ENCODE measurements around the gene OR51T1. TPM values are rescaled to one million over a fixed set of nuclear protein-coding genes. Genes with fewer than 3 reads are reported as not detected.
"Not testable (repeated sequence)": the region's sequence is repeated elsewhere in the genome, so short reads cannot be mapped to it uniquely, and the experiment has no call there.

The OR51T1 gene, protein sequence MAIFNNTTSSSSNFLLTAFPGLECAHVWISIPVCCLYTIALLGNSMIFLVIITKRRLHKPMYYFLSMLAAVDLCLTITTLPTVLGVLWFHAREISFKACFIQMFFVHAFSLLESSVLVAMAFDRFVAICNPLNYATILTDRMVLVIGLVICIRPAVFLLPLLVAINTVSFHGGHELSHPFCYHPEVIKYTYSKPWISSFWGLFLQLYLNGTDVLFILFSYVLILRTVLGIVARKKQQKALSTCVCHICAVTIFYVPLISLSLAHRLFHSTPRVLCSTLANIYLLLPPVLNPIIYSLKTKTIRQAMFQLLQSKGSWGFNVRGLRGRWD
- polyA plus RNA-seq (2011; rRNA removed) (not detected in 2 replicates), polyA minus RNA-seq (2011; rRNA and poly(A)+ RNA removed) (0.61 TPM in 1 of 2 replicates, not detected in the other)

- DNase-seq (ENCODE audit: low read depth, low spot score): no peak
- Histone ChIP-seq H3K4me3 (ENCODE audit: low read depth, low read length) (no peak within 1 kb of the TSS), H3K9me3 (ENCODE audit: control insufficient read depth, insufficient read depth, low read length) (no peaks in the 10 kb centered on the region), H3K27ac (ENCODE audit: low read depth, low read length) (no peak within 1 kb of the TSS), H3K27me3 (ENCODE audit: control insufficient read depth, insufficient read depth, low read length) (no peaks in the 10 kb centered on the region)
- ChIA-PET CTCF (interaction anchor here (0.9 kb wide), 1 partner anchor 245 kb away, joined by 3 read pairs; the partner anchor contains the start of gene OR51D1), POLR2A (interaction anchor here (0.5 kb wide), 1 partner anchor 1761 kb away, joined by 3 read pairs; no protein-coding TSS in a partner anchor)
- TF ChIP-seq CTCF (IDR thresholded peaks at IDR 0.05; ENCODE audit: low read depth, low read length): no peak
Observed at GRCh38 chr11:4881860-4882500, at the start of gene OR51T1. Gene OR51T1 (plus strand): TSS chr11:4881900. CDS start chr11:4881900, 0 bp downstream.

- ChIA-PET POLR2A (no interaction called here), CTCF (no interaction called here)
Observed at GRCh38 chr11:4839851-4840549, 41.7 kb upstream of the OR51T1 start.

DNA sequence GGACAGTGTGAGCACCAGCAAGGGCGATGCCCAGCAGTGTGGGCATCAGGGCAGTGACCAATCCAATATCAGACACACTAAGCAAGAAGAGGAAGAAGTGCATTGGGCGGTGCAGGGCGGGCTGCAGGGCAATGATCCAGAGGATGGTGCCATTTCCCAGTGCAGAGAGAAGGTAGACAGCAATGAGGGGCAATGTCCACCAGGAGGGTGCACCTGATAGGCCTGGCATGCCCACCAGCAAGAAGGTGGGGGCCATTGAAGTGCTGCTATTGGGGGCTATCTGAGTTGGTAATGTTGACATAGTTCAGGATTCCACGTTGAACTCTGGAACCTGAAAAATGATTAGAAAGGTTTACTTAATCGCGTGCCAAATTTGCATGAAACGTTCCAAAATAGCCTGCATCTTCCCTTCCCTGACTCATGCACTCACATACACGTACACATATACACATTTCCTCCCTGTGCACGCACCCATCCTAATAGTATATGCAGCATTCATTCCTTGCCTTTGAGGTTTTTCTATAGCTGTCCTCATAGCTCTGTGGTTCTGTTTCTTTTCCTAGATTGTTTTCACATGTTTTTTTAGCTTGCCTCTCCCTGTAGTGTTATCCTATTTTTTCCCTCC is 32.7 kb upstream of the OR51T1 start, which contains the start of gene OR51S1:
Gene OR51S1 (minus strand): TSS at position 301 of the 625 bp plus-strand sequence. CDS start 0 bp downstream, at position 301.
- no peak for TF ChIP-seq CTCF (IDR thresholded peaks at IDR 0.05; ENCODE audit: low read depth, low read length)
- Histone ChIP-seq H3K9me3 (ENCODE audit: control insufficient read depth, insufficient read depth, low read length) (no peaks in the 10 kb centered on the region), H3K27ac (ENCODE audit: low read depth, low read length) (no peak within 1 kb of the TSS), H3K4me3 (ENCODE audit: low read depth, low read length) (no peak within 1 kb of the TSS), H3K27me3 (ENCODE audit: control insufficient read depth, insufficient read depth, low read length) (no peaks in the 10 kb centered on the region)
- DNase-seq (ENCODE audit: low read depth, low spot score): no peak
- ChIA-PET CTCF (no interaction called here), POLR2A (no interaction called here)

More at GRCh38 chr11:4839851-4840549, 41.7 kb upstream of the OR51T1 start:
- no peak for DNase-seq (ENCODE audit: low read depth, low spot score)
- no peak overlapping the region for H3K27ac ChIP-seq (ENCODE audit: low read depth, low read length)
- no peak for TF ChIP-seq CTCF (IDR thresholded peaks at IDR 0.05; ENCODE audit: low read depth, low read length)
- H3K27me3 ChIP-seq (ENCODE audit: control insufficient read depth, insufficient read depth, low read length): no peaks in the 10 kb centered on the region
- H3K9me3 ChIP-seq (ENCODE audit: control insufficient read depth, insufficient read depth, low read length): no peaks in the 10 kb centered on the region
- H3K4me3 ChIP-seq (ENCODE audit: low read depth, low read length): no peak overlapping the region

DNA sequence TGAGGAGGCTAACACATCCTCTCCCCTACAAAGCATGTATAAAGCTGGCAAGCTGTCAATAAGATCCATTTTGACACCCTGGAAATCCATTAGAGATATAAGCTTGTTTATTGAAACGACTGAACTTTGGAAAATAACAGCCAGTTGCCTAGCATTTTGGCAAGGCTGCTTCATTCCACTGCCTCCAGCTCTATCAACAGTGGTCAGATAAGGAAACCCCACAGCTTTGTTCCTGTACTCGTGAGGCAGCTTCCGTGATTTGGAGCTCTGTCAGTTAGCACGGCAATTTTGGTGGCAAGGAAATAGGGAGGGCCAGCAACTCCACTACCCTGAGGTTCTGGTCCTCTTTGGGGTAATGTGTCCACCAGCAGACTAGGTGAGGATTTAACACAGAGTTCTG is 30.7 kb upstream of the OR51T1 start:
- H3K27ac ChIP-seq (ENCODE audit: low read depth, low read length): no peak overlapping the region
- no peak overlapping the region for H3K4me3 ChIP-seq (ENCODE audit: low read depth, low read length)
- ChIA-PET POLR2A (no interaction called here), CTCF (interaction anchor here (1.2 kb wide), 1 partner anchor 214 kb away, joined by 7 read pairs; the partner anchor contains the start of gene OR51D1)
- no peaks in the 10 kb centered on the region for H3K27me3 ChIP-seq (ENCODE audit: control insufficient read depth, insufficient read depth, low read length)
- TF ChIP-seq CTCF (IDR thresholded peaks at IDR 0.05; ENCODE audit: low read depth, low read length): no peak
- no peak for DNase-seq (ENCODE audit: low read depth, low spot score)
- no peaks in the 10 kb centered on the region for H3K9me3 ChIP-seq (ENCODE audit: control insufficient read depth, insufficient read depth, low read length)

DNA sequence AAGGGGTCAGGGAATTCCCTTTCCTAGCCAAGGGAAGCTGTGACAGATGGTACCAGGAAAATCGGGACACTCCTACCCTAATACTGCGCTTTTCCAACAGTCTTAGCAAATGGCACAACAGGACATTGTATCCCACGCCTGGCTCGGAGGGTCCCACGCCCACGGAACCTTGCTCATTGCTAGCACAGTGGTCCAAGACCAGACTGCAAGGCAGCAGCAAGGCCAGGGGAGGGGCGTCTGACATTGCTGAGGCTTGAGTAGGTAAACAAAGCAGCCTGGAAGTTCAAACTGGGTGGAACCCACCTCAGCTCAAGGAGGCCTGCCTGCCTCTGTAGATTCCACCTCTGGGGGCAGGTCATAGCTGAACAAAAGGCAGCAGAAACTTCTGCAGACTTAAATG is 27.4 kb upstream of the OR51T1 start:
- H3K27ac ChIP-seq (ENCODE audit: low read depth, low read length); H3K9me3 ChIP-seq (ENCODE audit: control insufficient read depth, insufficient read depth, low read length); DNase-seq (ENCODE audit: low read depth, low spot score); H3K4me3 ChIP-seq (ENCODE audit: low read depth, low read length); POLR2A ChIA-PET; H3K27me3 ChIP-seq (ENCODE audit: control insufficient read depth, insufficient read depth, low read length): not testable (repeated sequence)
- CTCF ChIA-PET: interaction anchor here (1.2 kb wide), 1 partner anchor 28 kb away, joined by 4 read pairs; no protein-coding TSS in a partner anchor
